IMR-90 (cell line): ENCODE measurements around the gene CUBN. TPM values are rescaled to one million over a fixed set of nuclear protein-coding genes. Genes with fewer than 3 reads are reported as not detected.

ENCODE experiments used
- ATAC-seq: fragments of 200-7000 bp; cut with Tn5 transposase; 2 replicates; pipeline ENCODE4 v1.9.1; 2020; ENCODE audit warnings: low read depth, mild to moderate bottlenecking, moderate library complexity
- BruUV-seq: library from RNA; stranded (reverse); fragments of 400-500 nt; replicated peaks from 2 replicates; lab custom pipeline; 2021; lab: Mats Ljungman, UMichigan
- CTCF ChIA-PET: fragments of 300-600 bp; formaldehyde crosslinking; extraction: SDS; loops from one replicate; lab custom pipeline; 2021; ENCODE audit warnings: antibody characterized with exemption; lab: Yijun Ruan, JAX
- POLR2A ChIA-PET: fragments of 300-600 bp; sonication (Branson Sonifier 250); formaldehyde crosslinking; loops from one replicate; lab custom pipeline; 2022; ENCODE audit warnings: antibody characterized with exemption; ENCODE audit not compliant: unreplicated experiment; lab: Charles Lee
- DNase-seq: peaks from one replicate; pipeline ENCODE4 v3.0.0; 2013
- H2AFZ ChIP-seq: replicated peaks from 2 replicates; pipeline ENCODE3; 2013; ENCODE audit warnings: low read length, mild to moderate bottlenecking; ENCODE audit not compliant: poor library complexity
- H2AK5ac ChIP-seq: 2 replicates; pipeline ENCODE4 v1.6.1; 2013; ENCODE audit warnings: low read depth, low read length, inconsistent platforms
- H2AK9ac ChIP-seq: replicated peaks from 2 replicates; pipeline ENCODE3; 2013; ENCODE audit warnings: mild to moderate bottlenecking, low read depth, low read length, moderate library complexity; ENCODE audit not compliant: poor library complexity
- H2BK120ac ChIP-seq: 2 replicates; pipeline ENCODE4 v1.6.1; 2013; ENCODE audit warnings: low read depth, low read length, inconsistent platforms
- H2BK15ac ChIP-seq: 3 replicates; pipeline ENCODE4 v1.6.1; 2013; ENCODE audit warnings: low read depth, low read length, inconsistent platforms
- H2BK20ac ChIP-seq: 2 replicates; pipeline ENCODE4 v1.6.1; 2013; ENCODE audit warnings: low read depth, mild to moderate bottlenecking, inconsistent platforms, low read length, moderate library complexity
- H2BK5ac ChIP-seq: 2 replicates; pipeline ENCODE4 v1.6.1; 2013; ENCODE audit warnings: mild to moderate bottlenecking, low read depth, low read length, inconsistent platforms; ENCODE audit not compliant: poor library complexity, severe bottlenecking
- H3K14ac ChIP-seq: replicated peaks from 2 replicates; pipeline ENCODE4 v1.6.1; 2013; ENCODE audit warnings: low read depth, low read length, inconsistent platforms
- H3K18ac ChIP-seq: 2 replicates; pipeline ENCODE4 v1.6.1; 2013; ENCODE audit warnings: low read depth, low read length, control low read depth
- H3K23ac ChIP-seq: 2 replicates; pipeline ENCODE4 v1.6.1; 2013; ENCODE audit warnings: low read depth, low read length, inconsistent platforms
- H3K27ac ChIP-seq: 2 replicates; pipeline ENCODE4 v1.5.1; 2013; ENCODE audit warnings: mild to moderate bottlenecking, control low read depth, low read length; ENCODE audit not compliant: insufficient read depth
- H3K27me3 ChIP-seq: 2 replicates; pipeline ENCODE4 v1.6.1; 2013; ENCODE audit warnings: low read length; ENCODE audit not compliant: control insufficient read depth, insufficient read depth
- H3K36me3 ChIP-seq: 2 replicates; pipeline ENCODE4 v1.6.1; 2013; ENCODE audit warnings: low read length, mixed read lengths; ENCODE audit not compliant: control insufficient read depth, insufficient read depth
- H3K4ac ChIP-seq: 2 replicates; pipeline ENCODE4 v1.6.1; 2013; ENCODE audit warnings: low read depth, low read length, inconsistent platforms
- H3K4me1 ChIP-seq: 2 replicates; pipeline ENCODE4 v1.6.1; 2013; ENCODE audit warnings: low read length, mixed read lengths; ENCODE audit not compliant: control insufficient read depth, insufficient read depth
- H3K4me2 ChIP-seq: 2 replicates; pipeline ENCODE4 v1.6.1; 2013; ENCODE audit warnings: low read depth, mild to moderate bottlenecking, control low read depth, low read length, moderate library complexity
- H3K4me3 ChIP-seq: 2 replicates; pipeline ENCODE4 v1.5.1; 2013; ENCODE audit warnings: low read depth, mild to moderate bottlenecking, control low read depth, low read length, moderate library complexity; ENCODE audit not compliant: insufficient read depth
- H3K56ac ChIP-seq: 2 replicates; pipeline ENCODE4 v1.6.1; 2013; ENCODE audit warnings: low read length, inconsistent platforms; ENCODE audit not compliant: insufficient read depth; ENCODE audit errors: extremely low read depth
- H3K79me1 ChIP-seq, 2 experiments: 2 replicates each; pipeline ENCODE4 v1.6.1; 2013; ENCODE audit warnings: low read length in 2 of 2, inconsistent platforms in 1 of 2, low read depth in 1 of 2
- H3K9ac ChIP-seq: 2 replicates; pipeline ENCODE4 v1.6.1; 2013; ENCODE audit warnings: low read depth, low read length, control low read depth
- H3K9me1 ChIP-seq: 2 replicates; pipeline ENCODE4 v1.6.1; 2013; ENCODE audit warnings: low read length, inconsistent platforms; ENCODE audit not compliant: insufficient read depth
- H3K9me3 ChIP-seq: 2 replicates; pipeline ENCODE4 v1.6.1; 2013; ENCODE audit warnings: low read length; ENCODE audit not compliant: control insufficient read depth, insufficient read depth
- H4K20me1 ChIP-seq: 2 replicates; pipeline ENCODE4 v1.6.1; 2013; ENCODE audit warnings: low read length, inconsistent platforms; ENCODE audit not compliant: insufficient read depth
- H4K5ac ChIP-seq: 2 replicates; pipeline ENCODE4 v1.6.1; 2013; ENCODE audit warnings: mild to moderate bottlenecking, low read depth, low read length, control low read depth
- H4K8ac ChIP-seq, 2 experiments: 2 replicates each; pipeline ENCODE4 v1.6.1; 2013; ENCODE audit warnings: low read depth in 2 of 2, low read length in 2 of 2, control low read depth in 1 of 2, inconsistent platforms in 1 of 2
- H4K91ac ChIP-seq: 2 replicates; pipeline ENCODE4 v1.6.1; 2013; ENCODE audit warnings: low read depth, low read length, inconsistent platforms; ENCODE audit not compliant: insufficient read depth
- CHD1 ChIP-seq: IDR thresholded peaks from 2 replicates; pipeline ENCODE4 v1.6.1; 2012; ENCODE audit warnings: low read depth, low read length, improper control_type of control experiment
- FOS ChIP-seq: fragments of 150-350 bp; IDR thresholded peaks from 2 replicates; pipeline ENCODE4 v1.6.1; 2016; ENCODE audit warnings: low read depth, low read length
- MAZ ChIP-seq: IDR thresholded peaks from 2 replicates; pipeline ENCODE4 v1.6.1; 2012; ENCODE audit warnings: low read depth, mild to moderate bottlenecking, low read length, improper control_type of control experiment, moderate library complexity, borderline replicate concordance
- MXI1 ChIP-seq: IDR thresholded peaks from 2 replicates; pipeline ENCODE4 v1.6.1; 2012; ENCODE audit warnings: low read depth, mild to moderate bottlenecking, low read length, moderate library complexity, borderline replicate concordance
- RCOR1 ChIP-seq: IDR thresholded peaks from 2 replicates; pipeline ENCODE4 v1.6.1; 2012; ENCODE audit warnings: mild to moderate bottlenecking, low read length, improper control_type of control experiment; ENCODE audit not compliant: insufficient replicate concordance
- RFX5 ChIP-seq: IDR thresholded peaks from 2 replicates; pipeline ENCODE4 v1.8.0; 2012; ENCODE audit warnings: low read depth, mild to moderate bottlenecking, low read length, moderate library complexity
- SMC3 ChIP-seq: fragments of 150-350 bp; IDR thresholded peaks from 2 replicates; pipeline ENCODE4 v1.6.1; 2016; ENCODE audit warnings: low read depth, mild to moderate bottlenecking, antibody characterized with exemption, low read length, moderate library complexity
- WGBS, 2 experiments: methylation state at CpG; one replicate each; pipeline versions ENCODE4 v1.1.5 to v1.1.7; 2013; ENCODE audit warnings: missing lambda C conversion rate in 2 of 2; ENCODE audit not compliant: insufficient read length in 1 of 2; ENCODE audit errors: extremely low coverage in 2 of 2; 5-methylcytosine and 5-hydroxymethylcytosine counted together
- dilution Hi-C: fragments of 300-500 bp; cut with HindIII; formaldehyde crosslinking; loops from one replicate; pipeline ENCODE4 v1.14.3; 2018; ENCODE audit warnings: low sequenced_read_pairs; ENCODE audit not compliant: unreplicated experiment
- in situ Hi-C: fragments of 300-500 bp; cut with MboI; formaldehyde crosslinking; loops from 3 replicates; pipeline ENCODE4 v1.14.3; 2019; ENCODE audit warnings: low sequenced_read_pairs, inconsistent platforms, mixed read lengths
- intact Hi-C: fragments of 100-400 bp; cut with micrococcal nuclease; formaldehyde crosslinking; loops from 2 replicates; pipeline ENCODE4 v1.10.0; 2022
- polyA plus RNA-seq, 3 experiments: library from polyadenylated mRNA; depleted of rRNA; stranded (reverse); fragments of >200 nt; gene quantifications; 2 replicates each; pipeline ENCODE4 v1.2.3, GENCODE V29; 2012; ENCODE audit warnings: low replicate concordance in 1 of 3
- total RNA-seq: library from RNA; depleted of rRNA; stranded (reverse); fragments of >200 nt; gene quantifications from 2 replicates; pipeline ENCODE4 v1.2.3, GENCODE V29; 2012
- TF ChIP-seq, protein P1 (sequence below): conservative IDR thresholded peaks from 2 replicates; pipeline ENCODE4 v1.5.1; 2012; ENCODE audit warnings: mild to moderate bottlenecking, low read depth, low read length, improper control_type of control experiment

Gene CUBN
- total and polyA plus RNA-seq, 2 of the 4 experiments (the other 2 are of a cell fraction): 0.19 to 0.54 TPM

GRCh38 chr10:17141504-17142229 is 12.1 kb upstream of the CUBN start:
- Histone ChIP-seq H3K4ac (no peak overlapping the region), H4K8ac (no peak overlapping the region), H2BK5ac (no peak overlapping the region), H3K79me1 (no peaks in the 10 kb centered on the region), H4K91ac (no peak overlapping the region), H2AK9ac (no peak overlapping the region), H3K4me3 (no peak overlapping the region), H3K4me2 (no peak overlapping the region), H2BK15ac (no peak overlapping the region), H3K18ac (no peak overlapping the region), H3K56ac (no peak overlapping the region), H3K14ac (no peak overlapping the region), H3K23ac (no peak overlapping the region), H2AFZ (no peak overlapping the region), H2BK120ac (no peak overlapping the region), H3K4me1 (0 out of 2 replicates have a peak, but pooled peaks cover 1% of the 10 kb centered on the region), H4K5ac (no peak overlapping the region), H3K27me3 (no peaks in the 10 kb centered on the region), H3K9me1 (no peaks in the 10 kb centered on the region), H3K9me3 (no peaks in the 10 kb centered on the region), H3K36me3 (no peaks in the 10 kb centered on the region), H3K9ac (no peak overlapping the region), H2AK5ac (no peak overlapping the region), H4K20me1 (no peaks in the 10 kb centered on the region), H3K27ac (no peak overlapping the region), H2BK20ac (no peak overlapping the region)
- dilution Hi-C loops: no loop called here
- ATAC-seq (no peak), DNase-seq (no peak)
- intact Hi-C loops: no loop called here
- ChIA-PET POLR2A (no interaction called here), CTCF (no interaction called here)
- TF ChIP-seq MAZ (no peak), RFX5 (no peak), RCOR1 (no peak), SMC3 (no peak), CHD1 (no peak), MXI1 (no peak), FOS (no peak)
- TF ChIP-seq, protein P1, sequence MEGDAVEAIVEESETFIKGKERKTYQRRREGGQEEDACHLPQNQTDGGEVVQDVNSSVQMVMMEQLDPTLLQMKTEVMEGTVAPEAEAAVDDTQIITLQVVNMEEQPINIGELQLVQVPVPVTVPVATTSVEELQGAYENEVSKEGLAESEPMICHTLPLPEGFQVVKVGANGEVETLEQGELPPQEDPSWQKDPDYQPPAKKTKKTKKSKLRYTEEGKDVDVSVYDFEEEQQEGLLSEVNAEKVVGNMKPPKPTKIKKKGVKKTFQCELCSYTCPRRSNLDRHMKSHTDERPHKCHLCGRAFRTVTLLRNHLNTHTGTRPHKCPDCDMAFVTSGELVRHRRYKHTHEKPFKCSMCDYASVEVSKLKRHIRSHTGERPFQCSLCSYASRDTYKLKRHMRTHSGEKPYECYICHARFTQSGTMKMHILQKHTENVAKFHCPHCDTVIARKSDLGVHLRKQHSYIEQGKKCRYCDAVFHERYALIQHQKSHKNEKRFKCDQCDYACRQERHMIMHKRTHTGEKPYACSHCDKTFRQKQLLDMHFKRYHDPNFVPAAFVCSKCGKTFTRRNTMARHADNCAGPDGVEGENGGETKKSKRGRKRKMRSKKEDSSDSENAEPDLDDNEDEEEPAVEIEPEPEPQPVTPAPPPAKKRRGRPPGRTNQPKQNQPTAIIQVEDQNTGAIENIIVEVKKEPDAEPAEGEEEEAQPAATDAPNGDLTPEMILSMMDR: no peak
- BruUV-seq: no TSS peak
- in situ Hi-C loops: no loop called here
- no CpG with 5 or more reads among the region's 1 CpG for WGBS, 2 experiments
